Keratinocyte (primary cell): Measurements from ENCODE around the gene ELF3. TPM values are rescaled to one million over a fixed set of nuclear protein-coding genes. Genes with fewer than 3 reads are reported as not detected.

Source experiments
- DNase-seq: peaks from one replicate; pipeline ENCODE4 v3.0.0-alpha.2; 2011; ENCODE audit warnings: low read depth, missing footprints, low spot score
- FAIRE-seq: peaks from 2 replicates; lab custom pipeline; 2011; peaks lifted over from hg19 to GRCh38; lab: Jason Lieb, UNC
- H2AFZ ChIP-seq: 2 replicates; pipeline ENCODE4 v1.6.0; 2012; ENCODE audit warnings: low read length, control low read depth, inconsistent platforms; ENCODE audit not compliant: control insufficient read depth
- H3K27ac ChIP-seq: 2 replicates; pipeline ENCODE4 v1.5.1; 2011; ENCODE audit warnings: low read length; ENCODE audit not compliant: control insufficient read depth, insufficient read depth
- H3K27me3 ChIP-seq: 3 replicates; pipeline ENCODE4 v1.6.0; 2011; ENCODE audit warnings: low read length; ENCODE audit not compliant: control insufficient read depth, insufficient read depth; ENCODE audit errors: extremely low read depth
- H3K36me3 ChIP-seq, 2 experiments: 2 replicates in 1 of 2; 3 replicates in 1 of 2; pipeline ENCODE4 v1.5.1; 2011; ENCODE audit warnings: low read length in 2 of 2, mild to moderate bottlenecking in 1 of 2; ENCODE audit not compliant: control insufficient read depth in 2 of 2, insufficient read depth in 2 of 2; ENCODE audit errors: extremely low read depth in 1 of 2
- H3K4me1 ChIP-seq: 3 replicates; pipeline ENCODE4 v1.5.1; 2011; ENCODE audit warnings: low read length; ENCODE audit not compliant: control insufficient read depth, insufficient read depth; ENCODE audit errors: extremely low read depth
- H3K4me2 ChIP-seq: 3 replicates; pipeline ENCODE4 v1.6.0; 2011; ENCODE audit warnings: low read depth, low read length; ENCODE audit not compliant: control insufficient read depth, insufficient read depth; ENCODE audit errors: extremely low read depth
- H3K4me3 ChIP-seq, 3 experiments: fragments of 200-600 bp in 1 of 3; sonication (generic) in 1 of 3; 2 replicates in 2 of 3; 3 replicates in 1 of 3; pipeline ENCODE4 v1.5.1; 2011 to 2016; ENCODE audit warnings: low read length in 3 of 3, mild to moderate bottlenecking in 3 of 3, control low read depth in 2 of 3, inconsistent platforms in 1 of 3, low read depth in 1 of 3, mixed read lengths in 1 of 3, mixed run types in 1 of 3, moderate library complexity in 1 of 3; ENCODE audit not compliant: control insufficient read depth in 2 of 3, insufficient read depth in 2 of 3; ENCODE audit errors: extremely low read depth in 1 of 3
- H3K79me2 ChIP-seq: 2 replicates; pipeline ENCODE4 v1.6.0; 2012; ENCODE audit warnings: low read length; ENCODE audit not compliant: control insufficient read depth, insufficient read depth
- H3K9ac ChIP-seq: 3 replicates; pipeline ENCODE4 v1.6.0; 2011; ENCODE audit warnings: low read length; ENCODE audit not compliant: control insufficient read depth, insufficient read depth; ENCODE audit errors: extremely low read depth
- H3K9me1 ChIP-seq: 3 replicates; pipeline ENCODE4 v1.6.0; 2011; ENCODE audit warnings: low read length; ENCODE audit not compliant: control insufficient read depth, insufficient read depth; ENCODE audit errors: extremely low read depth
- H3K9me3 ChIP-seq: 2 replicates; pipeline ENCODE4 v1.5.1; 2012; ENCODE audit warnings: low read depth, low read length; ENCODE audit not compliant: control insufficient read depth
- H4K20me1 ChIP-seq: 3 replicates; pipeline ENCODE4 v1.6.0; 2011; ENCODE audit warnings: low read length; ENCODE audit not compliant: control insufficient read depth, insufficient read depth; ENCODE audit errors: extremely low read depth
- EZH2 ChIP-seq: IDR thresholded peaks from one replicate; pipeline ENCODE4 v1.6.1; 2012; ENCODE audit warnings: inconsistent platforms, mild to moderate bottlenecking, low read length, moderate library complexity
- dilution Hi-C: fragments of 300-500 bp; cut with MboI; formaldehyde crosslinking; loops from one replicate; pipeline ENCODE4 v1.7.0; 2020; ENCODE audit warnings: low sequenced_read_pairs; ENCODE audit not compliant: extremely low pct_ligation_motif_present
- polyA plus RNA-seq, 5 experiments: library from polyadenylated mRNA; depleted of rRNA in 3 of 5; stranded (reverse) in 3 of 5; stranded (forward) in 1 of 5; unstranded in 1 of 5; fragments of >200 nt; gene quantifications; 1 replicate in 1 of 5; 2 replicates in 3 of 5; 3 replicates in 1 of 5; pipeline versions ENCODE4 v1.2.1 to v1.2.3, GENCODE V29; 2011 to 2012; ENCODE audit warnings: missing spikeins in 2 of 5, low read depth in 1 of 5, low replicate concordance in 1 of 5
- TF ChIP-seq, protein P1 (sequence below), 3 experiments: IDR thresholded peaks in 1 of 3; conservative IDR thresholded peaks in 1 of 3; optimal IDR thresholded peaks in 1 of 3; 2 replicates in 2 of 3; 3 replicates in 1 of 3; pipeline versions ENCODE3 to v1.5.1; 2011; ENCODE audit warnings: low read length in 3 of 3, mild to moderate bottlenecking in 3 of 3, moderate library complexity in 2 of 3, control low read depth in 1 of 3, inconsistent platforms in 1 of 3; ENCODE audit not compliant: insufficient read depth in 2 of 3; ENCODE audit errors: extremely low read depth in 1 of 3

Gene ELF3
- polyA plus RNA-seq, 1 donor (not counting 4 experiments of a cell fraction or from before 2014, with no cell fraction given): 0.51 TPM

DNA sequence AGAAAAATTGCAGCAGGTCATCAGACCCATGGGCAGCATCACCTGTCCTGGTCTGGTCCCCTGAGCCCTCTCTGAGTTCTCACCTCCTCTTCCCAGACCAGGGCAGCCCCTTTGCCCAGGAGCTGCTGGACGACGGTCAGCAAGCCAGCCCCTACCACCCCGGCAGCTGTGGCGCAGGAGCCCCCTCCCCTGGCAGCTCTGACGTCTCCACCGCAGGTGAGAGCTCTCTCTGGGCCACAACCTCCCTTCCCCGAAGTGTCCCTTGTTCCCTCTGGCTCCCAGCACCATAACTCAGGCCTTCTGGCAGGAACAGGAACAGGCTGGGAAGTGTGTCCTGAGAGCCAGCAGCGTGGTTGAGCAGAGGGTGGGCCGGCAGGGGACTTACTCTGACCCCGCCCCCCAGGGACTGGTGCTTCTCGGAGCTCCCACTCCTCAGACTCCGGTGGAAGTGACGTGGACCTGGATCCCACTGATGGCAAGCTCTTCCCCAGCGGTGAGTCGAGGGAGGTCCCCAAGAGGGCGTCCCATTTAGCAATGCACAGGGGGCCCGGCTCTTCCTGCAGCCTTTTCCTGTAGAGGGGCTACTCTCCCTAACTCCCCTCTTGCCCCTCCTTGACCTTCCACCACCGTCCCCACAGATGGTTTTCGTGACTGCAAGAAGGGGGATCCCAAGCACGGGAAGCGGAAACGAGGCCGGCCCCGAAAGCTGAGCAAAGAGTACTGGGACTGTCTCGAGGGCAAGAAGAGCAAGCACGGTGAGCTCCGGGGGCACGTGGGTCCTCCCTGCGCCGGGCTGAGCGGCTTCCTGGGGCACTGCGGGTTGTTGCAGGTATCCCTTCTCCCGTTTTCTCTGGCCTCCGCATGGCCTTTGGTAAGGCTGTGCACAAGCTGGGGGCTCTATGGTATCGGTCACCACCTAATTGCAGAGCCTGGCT, 2.4 kb downstream of the ELF3 start:
- Histone ChIP-seq H3K4me3 (no peak overlapping the region), H4K20me1 (no peaks in the 10 kb centered on the region), H3K4me2 (no peak overlapping the region), H3K36me3 (no peaks in the 10 kb centered on the region), H2AFZ (no peak overlapping the region), H3K4me1 (peaks cover 21% of the 10 kb centered on the region), H3K27ac (no peak overlapping the region), H3K9me1 (peaks cover 2% of the 10 kb centered on the region), H3K27me3 (no peaks in the 10 kb centered on the region), H3K9ac (no peak overlapping the region), H3K9me3 (no peaks in the 10 kb centered on the region), H3K79me2 (no peaks in the 10 kb centered on the region)
- FAIRE-seq (no peak), DNase-seq (no peak)
- dilution Hi-C loops: no loop called here
- no peak for TF ChIP-seq EZH2
- TF ChIP-seq, protein P1, sequence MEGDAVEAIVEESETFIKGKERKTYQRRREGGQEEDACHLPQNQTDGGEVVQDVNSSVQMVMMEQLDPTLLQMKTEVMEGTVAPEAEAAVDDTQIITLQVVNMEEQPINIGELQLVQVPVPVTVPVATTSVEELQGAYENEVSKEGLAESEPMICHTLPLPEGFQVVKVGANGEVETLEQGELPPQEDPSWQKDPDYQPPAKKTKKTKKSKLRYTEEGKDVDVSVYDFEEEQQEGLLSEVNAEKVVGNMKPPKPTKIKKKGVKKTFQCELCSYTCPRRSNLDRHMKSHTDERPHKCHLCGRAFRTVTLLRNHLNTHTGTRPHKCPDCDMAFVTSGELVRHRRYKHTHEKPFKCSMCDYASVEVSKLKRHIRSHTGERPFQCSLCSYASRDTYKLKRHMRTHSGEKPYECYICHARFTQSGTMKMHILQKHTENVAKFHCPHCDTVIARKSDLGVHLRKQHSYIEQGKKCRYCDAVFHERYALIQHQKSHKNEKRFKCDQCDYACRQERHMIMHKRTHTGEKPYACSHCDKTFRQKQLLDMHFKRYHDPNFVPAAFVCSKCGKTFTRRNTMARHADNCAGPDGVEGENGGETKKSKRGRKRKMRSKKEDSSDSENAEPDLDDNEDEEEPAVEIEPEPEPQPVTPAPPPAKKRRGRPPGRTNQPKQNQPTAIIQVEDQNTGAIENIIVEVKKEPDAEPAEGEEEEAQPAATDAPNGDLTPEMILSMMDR (optimal IDR thresholded peaks at IDR 0.05 in 1 of 3, IDR thresholded peaks at IDR 0.05 in 1 of 3, conservative IDR thresholded peaks at IDR 0.05 in 1 of 3; ENCODE audit: extremely low read depth in 1 of 3, insufficient read depth in 2 of 3, low read length in 3 of 3): no peak

DNA sequence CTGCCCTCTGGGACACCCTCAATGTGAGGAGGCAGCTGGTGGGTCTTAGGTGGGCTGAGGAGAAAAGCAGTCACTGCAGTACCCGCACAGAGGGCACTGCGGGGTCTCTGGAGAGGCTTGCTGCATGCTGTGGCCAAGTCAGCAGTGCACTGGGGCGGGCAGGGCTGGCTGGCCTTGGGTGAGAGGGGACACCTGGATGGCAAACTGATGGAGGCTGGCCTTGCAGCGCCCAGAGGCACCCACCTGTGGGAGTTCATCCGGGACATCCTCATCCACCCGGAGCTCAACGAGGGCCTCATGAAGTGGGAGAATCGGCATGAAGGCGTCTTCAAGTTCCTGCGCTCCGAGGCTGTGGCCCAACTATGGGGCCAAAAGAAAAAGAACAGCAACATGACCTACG, 3.2 kb downstream of the ELF3 start:
- H3K27ac ChIP-seq: no peak overlapping the region
- H3K4me1 ChIP-seq: peaks cover 22% of the 10 kb centered on the region
- no peak for FAIRE-seq

More for the DNA sequence above, 3.2 kb downstream of the ELF3 start:
- Histone ChIP-seq H3K36me3 (no peaks in the 10 kb centered on the region), H3K9me3 (no peaks in the 10 kb centered on the region), H2AFZ (no peak overlapping the region), H3K4me3 (no peak overlapping the region), H4K20me1 (no peaks in the 10 kb centered on the region), H3K9ac (no peak overlapping the region), H3K4me2 (no peak overlapping the region), H3K79me2 (no peaks in the 10 kb centered on the region), H3K27me3 (no peaks in the 10 kb centered on the region), H3K9me1 (peaks cover 2% of the 10 kb centered on the region)
- dilution Hi-C loops: no loop called here
- no peak for DNase-seq
- TF ChIP-seq, protein P1 (optimal IDR thresholded peaks at IDR 0.05 in 1 of 3, IDR thresholded peaks at IDR 0.05 in 1 of 3, conservative IDR thresholded peaks at IDR 0.05 in 1 of 3; ENCODE audit: extremely low read depth in 1 of 3, insufficient read depth in 2 of 3, low read length in 3 of 3): no peak
- TF ChIP-seq EZH2: no peak
